GM18858 (cell line): ENCODE data around the gene CHRNA4.

Experiments
- ATAC-seq: cut with Tn5 transposase; IDR thresholded peaks from one replicate; pipeline ENCODE4 v1.9.1; 2021; ENCODE audit not compliant: unreplicated experiment

The CHRNA4 gene

GRCh38 chr20:63360850-63361518 lies at the start of gene CHRNA4:
TSS of gene CHRNA4 (minus strand) at chr20:63361349. CDS start at chr20:63361165, 184 bp downstream.
- ATAC-seq, result no peak

GRCh38 chr20:63409834-63410435 lies 48.8 kb upstream of the CHRNA4 start:
- ATAC-seq, result no peak

DNA sequence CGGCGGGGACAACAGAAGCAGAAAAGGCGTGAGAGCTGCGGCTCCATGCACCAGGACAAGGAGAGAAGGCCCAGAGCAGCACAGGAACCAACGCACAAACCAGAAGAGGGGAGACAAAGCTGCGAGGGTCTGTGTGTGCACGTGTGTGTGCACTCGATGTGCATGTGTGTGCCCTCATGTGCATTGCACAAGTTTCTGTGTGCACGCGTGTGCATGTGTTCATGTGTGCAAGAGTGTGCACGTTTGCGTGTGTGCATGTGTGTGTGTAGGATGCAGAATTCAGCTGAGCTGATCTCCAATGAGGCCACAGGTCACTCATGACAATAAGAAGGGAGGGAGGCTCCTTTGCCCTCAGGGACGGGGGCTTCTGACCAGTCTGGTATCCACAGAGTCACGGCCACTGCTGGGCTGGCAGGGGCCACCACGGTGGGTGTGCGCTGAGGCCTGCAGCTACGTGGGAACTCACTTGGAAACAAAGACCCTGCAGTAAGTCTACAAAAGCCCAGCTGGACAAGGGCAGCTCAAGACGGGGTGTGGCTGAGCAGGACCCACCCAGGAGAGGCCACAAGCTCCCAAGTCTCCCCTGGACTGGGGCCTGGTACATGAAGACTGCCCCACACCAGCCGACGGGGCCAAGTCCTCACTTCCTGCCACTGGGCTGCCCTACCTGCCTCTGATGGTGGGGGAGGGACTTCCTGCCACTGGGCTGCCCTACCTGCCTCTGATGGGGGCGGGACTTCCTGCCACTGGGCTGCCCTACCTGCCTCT lies 48.1 kb upstream of the CHRNA4 start:
- ATAC-seq, result no peak

- ATAC-seq, result no peak
These were observed 47.5 kb upstream of the CHRNA4 start for GRCh38 chr20:63408684-63409046.

DNA sequence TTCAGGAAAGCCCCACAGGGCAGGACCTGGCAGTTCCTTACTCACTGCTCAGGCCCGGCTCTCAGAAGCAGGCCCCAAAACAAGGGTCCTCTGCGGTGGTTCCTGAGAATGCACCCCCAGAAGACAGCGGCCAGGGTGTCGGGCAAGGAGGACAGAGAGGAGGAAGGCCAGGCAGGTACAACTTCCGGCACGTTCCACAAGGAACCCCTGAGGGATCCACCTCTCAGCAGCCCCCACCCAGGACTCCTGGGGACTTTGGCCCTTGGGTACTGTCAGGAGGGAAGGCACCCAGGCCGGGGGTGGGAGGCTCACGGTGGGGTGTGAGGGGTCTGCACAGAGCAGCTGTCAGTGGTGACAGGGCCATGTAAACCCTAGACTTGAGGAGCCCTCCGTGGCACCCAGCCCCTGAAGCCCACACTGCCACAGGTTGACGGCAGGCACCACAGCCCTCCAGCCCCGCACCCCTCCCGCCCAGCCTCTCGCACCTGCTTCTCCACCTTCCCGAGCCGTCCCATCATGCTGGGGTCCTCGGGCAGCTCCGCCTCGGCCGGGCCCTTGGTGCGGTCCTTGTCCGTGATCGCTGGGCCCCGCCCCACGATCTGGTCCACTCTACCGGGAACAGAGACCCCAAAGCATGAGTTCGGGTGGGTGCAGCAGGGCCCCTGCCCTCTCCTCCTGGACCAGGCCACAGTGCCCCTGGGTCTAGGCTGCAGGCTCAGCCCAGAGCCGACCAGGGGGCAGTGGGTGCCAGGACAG lies 47.0 kb upstream of the CHRNA4 start:
- ATAC-seq, result no peak

- ATAC-seq, result no peak
These were observed 45.6 kb upstream of the CHRNA4 start for GRCh38 chr20:63406617-63407245.

- ATAC-seq, result no peak
These were observed 44.9 kb upstream of the CHRNA4 start for GRCh38 chr20:63406011-63406410.

- no peak for ATAC-seq
These were observed 44.1 kb upstream of the CHRNA4 start for GRCh38 chr20:63405102-63405730.

- ATAC-seq, result no peak
These were observed 43.3 kb upstream of the CHRNA4 start for GRCh38 chr20:63404129-63405085.

GRCh38 chr20:63403403-63404105 lies 42.4 kb upstream of the CHRNA4 start:
- ATAC-seq, result no peak

DNA sequence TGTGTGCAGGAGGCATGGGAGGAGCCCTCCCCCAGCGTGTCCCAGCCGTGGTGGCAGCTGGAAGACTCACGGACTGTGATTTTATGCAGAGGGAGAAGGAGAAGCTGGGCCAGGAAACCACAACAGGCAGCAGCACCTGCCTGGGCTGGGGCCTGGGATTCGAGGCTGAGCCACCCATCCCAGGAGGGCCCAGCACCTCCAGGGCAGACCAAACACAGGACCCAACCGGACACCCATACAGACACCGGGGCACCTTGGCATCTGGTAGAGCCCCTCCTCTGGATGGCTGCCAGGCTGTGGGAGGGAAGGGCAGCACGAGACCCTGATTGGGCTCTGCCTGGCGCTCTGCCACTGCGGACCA lies 41.7 kb upstream of the CHRNA4 start:
- ATAC-seq, result no peak

DNA sequence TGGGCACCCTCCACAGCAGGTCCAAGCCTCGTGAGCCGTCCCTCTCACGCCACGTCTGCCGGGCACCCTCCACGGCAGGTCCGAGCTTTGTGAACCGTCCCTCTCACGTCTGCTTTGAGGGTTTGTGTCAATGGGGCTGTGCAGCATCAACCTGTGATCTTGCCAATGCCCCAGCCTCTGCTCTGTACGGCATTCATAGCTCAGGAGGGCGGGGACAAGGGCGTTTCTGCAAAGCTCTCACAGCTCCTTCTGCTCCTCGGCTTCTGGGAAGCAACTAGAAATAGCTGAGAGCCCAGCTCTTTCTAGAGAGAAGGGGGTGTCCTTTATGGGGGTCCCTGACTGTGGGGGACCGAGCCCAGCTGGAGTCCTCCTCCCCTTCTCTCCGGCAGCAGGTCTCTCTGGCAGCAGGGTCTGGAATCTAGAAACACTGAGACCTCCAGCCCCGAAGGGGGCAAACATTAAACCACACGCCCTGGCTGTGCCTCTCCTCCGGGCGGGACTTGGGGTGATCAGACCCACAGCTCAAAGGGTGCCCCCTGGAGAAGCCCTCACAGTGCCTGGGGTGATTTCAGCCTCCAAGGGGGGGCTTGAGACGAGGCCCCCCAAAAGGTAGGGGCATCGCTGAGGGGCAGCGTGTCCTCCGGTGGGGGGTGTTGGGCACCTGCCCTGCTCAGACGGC lies 41.2 kb upstream of the CHRNA4 start:
- ATAC-seq, result no peak

- no peak for ATAC-seq
These were observed 40.4 kb upstream of the CHRNA4 start for GRCh38 chr20:63401384-63402110.

GRCh38 chr20:63400486-63401210 lies 39.5 kb upstream of the CHRNA4 start:
- no peak for ATAC-seq

DNA sequence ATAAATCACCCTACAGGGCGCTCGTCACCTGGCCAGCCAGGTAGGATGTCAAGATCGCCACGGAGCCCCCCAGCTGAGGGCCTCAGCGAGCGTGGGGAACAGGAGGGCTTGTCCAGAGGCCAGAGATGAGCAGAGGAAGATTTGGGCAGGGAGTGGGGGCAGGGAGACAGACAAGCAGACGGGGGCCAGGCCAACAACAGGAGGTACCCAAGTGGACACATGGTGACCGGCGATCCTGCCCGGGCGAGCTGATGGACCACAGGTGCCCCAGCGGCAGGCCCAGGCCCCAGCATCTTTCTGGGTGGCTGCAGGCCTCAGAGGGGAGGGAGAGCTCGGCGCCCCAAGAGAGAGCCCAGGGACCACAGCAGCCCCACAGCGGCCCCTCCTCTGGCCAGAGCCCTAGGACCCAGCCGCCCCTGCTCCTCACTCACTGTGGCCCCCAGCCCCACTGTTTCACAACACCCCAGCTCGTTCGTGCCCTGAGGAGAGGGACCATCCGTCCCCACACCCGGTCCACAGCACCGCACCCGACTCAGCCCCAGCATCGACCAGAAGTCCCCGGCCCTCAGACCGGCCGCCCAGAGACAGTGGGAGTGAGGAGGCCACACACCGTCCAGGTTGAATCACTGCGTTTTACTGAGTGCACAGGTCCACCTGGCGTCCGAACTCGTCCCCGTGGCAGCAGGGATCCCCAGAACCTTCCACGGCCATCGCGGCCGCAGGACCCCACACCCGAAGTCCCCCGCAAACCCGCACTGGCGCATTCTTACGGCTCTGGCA lies 38.6 kb upstream of the CHRNA4 start:
- no peak for ATAC-seq
